ENCODE results near the gene ARHGAP42.

GRCh38 chr11:100637706-100638105, 49.4 kb upstream of the ARHGAP42 start:
- TF ChIP-seq POLR2A (IDR thresholded peaks at IDR 0.05) (no peak), CTCF (IDR thresholded peaks at IDR 0.05) (no peak)
